Mammary epithelial cell (primary cell): ENCODE measurements around the gene FRS2.

Experiments used
- EZH2 ChIP-seq: IDR thresholded peaks from 2 replicates; pipeline ENCODE4 v1.6.1; 2012; ENCODE audit warnings: low read length, inconsistent platforms, borderline replicate concordance
- TF ChIP-seq, protein P1 (sequence below), 2 donors: IDR thresholded peaks in 1 of 2; conservative IDR thresholded peaks in 1 of 2; 2 replicates each; pipeline ENCODE4 v1.5.1; 2011 to 2012; ENCODE audit warnings: inconsistent platforms in 2 of 2, low read length in 2 of 2, mild to moderate bottlenecking in 2 of 2, control low read depth in 1 of 2, low read depth in 1 of 2; ENCODE audit not compliant: insufficient read depth in 1 of 2; ENCODE audit errors: extremely low read depth in 1 of 2

- no peak for TF ChIP-seq EZH2
- TF ChIP-seq, protein P1, sequence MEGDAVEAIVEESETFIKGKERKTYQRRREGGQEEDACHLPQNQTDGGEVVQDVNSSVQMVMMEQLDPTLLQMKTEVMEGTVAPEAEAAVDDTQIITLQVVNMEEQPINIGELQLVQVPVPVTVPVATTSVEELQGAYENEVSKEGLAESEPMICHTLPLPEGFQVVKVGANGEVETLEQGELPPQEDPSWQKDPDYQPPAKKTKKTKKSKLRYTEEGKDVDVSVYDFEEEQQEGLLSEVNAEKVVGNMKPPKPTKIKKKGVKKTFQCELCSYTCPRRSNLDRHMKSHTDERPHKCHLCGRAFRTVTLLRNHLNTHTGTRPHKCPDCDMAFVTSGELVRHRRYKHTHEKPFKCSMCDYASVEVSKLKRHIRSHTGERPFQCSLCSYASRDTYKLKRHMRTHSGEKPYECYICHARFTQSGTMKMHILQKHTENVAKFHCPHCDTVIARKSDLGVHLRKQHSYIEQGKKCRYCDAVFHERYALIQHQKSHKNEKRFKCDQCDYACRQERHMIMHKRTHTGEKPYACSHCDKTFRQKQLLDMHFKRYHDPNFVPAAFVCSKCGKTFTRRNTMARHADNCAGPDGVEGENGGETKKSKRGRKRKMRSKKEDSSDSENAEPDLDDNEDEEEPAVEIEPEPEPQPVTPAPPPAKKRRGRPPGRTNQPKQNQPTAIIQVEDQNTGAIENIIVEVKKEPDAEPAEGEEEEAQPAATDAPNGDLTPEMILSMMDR (conservative IDR thresholded peaks at IDR 0.05 in 1 of 2, IDR thresholded peaks at IDR 0.05 in 1 of 2; ENCODE audit: extremely low read depth in 1 of 2, insufficient read depth in 1 of 2, low read depth in 1 of 2, low read length in 2 of 2): no peak
These were observed 30.2 kb upstream of the FRS2 start for GRCh38 chr12:69440016-69440415.
